Testis (tissue), 2 donors: ENCODE results near the gene RARA.

Source experiments
- POLR2A ChIP-seq: fragments of 450-650 bp; IDR thresholded peaks from one replicate; pipeline ENCODE4 v1.6.1; 2017; ENCODE audit warnings: antibody characterized with exemption, mild to moderate bottlenecking, moderate library complexity
- TF ChIP-seq, protein P1 (sequence below), 3 experiments: fragments of 450-650 bp in 2 of 3; fragments of 200-600 bp in 1 of 3; sonication (generic) in 1 of 3; IDR thresholded peaks; one replicate each; pipeline ENCODE4 v1.5.1; 2016 to 2019; ENCODE audit warnings: antibody characterized with exemption in 3 of 3, mild to moderate bottlenecking in 2 of 3, moderate library complexity in 1 of 3

DNA sequence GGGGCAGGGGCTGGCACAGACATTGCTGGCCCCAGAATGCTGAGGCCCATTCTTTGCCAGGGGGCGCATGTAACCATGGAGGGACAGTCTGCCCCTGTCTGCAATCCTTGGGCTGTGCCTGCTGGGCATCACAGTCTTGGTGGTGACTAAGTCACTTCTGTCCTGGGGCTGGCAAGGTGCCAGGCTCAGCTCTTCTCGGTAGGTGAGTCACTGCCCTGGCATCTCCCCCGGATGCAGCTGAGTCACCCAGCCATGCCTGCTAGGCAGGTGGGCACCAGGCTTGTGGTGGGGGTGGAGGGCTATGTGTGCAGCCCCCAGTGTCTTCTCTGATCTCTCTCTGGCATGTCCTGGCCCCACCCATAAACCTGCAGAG lies 5.6 kb downstream of the RARA start:
- TF ChIP-seq, protein P1, sequence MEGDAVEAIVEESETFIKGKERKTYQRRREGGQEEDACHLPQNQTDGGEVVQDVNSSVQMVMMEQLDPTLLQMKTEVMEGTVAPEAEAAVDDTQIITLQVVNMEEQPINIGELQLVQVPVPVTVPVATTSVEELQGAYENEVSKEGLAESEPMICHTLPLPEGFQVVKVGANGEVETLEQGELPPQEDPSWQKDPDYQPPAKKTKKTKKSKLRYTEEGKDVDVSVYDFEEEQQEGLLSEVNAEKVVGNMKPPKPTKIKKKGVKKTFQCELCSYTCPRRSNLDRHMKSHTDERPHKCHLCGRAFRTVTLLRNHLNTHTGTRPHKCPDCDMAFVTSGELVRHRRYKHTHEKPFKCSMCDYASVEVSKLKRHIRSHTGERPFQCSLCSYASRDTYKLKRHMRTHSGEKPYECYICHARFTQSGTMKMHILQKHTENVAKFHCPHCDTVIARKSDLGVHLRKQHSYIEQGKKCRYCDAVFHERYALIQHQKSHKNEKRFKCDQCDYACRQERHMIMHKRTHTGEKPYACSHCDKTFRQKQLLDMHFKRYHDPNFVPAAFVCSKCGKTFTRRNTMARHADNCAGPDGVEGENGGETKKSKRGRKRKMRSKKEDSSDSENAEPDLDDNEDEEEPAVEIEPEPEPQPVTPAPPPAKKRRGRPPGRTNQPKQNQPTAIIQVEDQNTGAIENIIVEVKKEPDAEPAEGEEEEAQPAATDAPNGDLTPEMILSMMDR (IDR thresholded peaks at IDR 0.05): no peak
- TF ChIP-seq POLR2A: no peak
